GM21529 (cell line): ENCODE measurements around the gene PLCL2.

Experiments used
- ATAC-seq: cut with Tn5 transposase; IDR thresholded peaks from one replicate; pipeline ENCODE4 v1.9.1; 2021; ENCODE audit not compliant: unreplicated experiment

Gene PLCL2

DNA sequence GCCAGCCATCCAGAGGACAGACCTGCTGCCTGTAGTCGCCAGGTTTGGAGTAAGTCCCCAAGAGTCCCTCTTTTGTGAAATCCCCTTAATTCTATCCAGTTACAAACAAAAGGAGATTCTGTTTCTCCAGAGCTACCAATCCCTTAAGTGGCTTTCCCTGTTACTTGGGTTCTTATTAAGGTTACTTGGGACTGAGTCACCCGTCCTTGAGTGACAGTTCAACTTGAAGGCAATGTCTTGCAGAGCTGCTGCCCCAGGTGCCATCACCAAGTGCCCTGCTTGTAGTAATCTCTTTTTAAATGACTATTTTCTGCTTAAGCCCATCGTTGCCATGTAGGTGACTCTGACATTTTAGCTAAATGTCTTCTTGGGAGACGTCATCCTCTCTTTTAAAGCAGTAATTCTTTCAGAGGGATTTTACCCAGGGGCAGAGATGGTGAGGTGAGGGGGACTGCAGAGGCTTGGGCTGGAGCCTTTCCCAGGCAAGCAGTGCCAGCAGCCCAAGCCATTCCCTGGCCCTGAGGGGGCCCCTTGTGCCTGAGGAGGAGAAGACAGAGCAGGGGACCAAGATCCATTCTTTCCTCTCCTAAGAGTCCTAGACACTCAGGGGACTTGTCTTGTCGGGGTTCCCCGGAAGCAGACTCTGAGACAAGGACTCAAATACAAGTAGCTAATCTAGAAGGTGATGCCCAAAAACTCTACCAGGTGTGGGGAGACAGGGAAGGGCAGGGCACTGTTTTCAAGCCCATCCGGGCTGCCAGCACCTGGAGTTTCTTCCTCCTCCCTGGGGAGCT lies 253.7 kb downstream of the PLCL2 start:
- ATAC-seq, result no peak
